Measurements from ENCODE around the gene RPL39L.

Gene RPL39L

DNA sequence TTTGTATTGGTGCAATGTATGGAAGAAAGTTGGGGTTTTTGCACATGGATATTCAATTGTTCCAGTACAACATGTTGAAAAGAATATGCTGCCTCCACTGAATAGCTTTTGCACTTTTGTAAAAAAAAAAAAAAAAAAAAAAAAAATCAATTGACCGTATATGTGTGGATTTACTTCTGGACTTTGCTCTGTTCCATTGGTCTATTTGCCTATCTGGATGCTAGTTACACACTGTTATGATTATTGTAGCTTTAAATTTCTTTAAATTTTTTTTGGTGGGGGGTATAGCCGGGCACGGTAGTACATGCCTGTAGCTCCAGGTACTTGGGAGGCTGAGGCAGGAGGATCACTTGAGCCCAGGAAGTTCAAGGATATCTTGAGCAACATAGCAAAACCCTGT is 52.5 kb downstream of the RPL39L start:
- no peak for DNase-seq

- no peak for DNase-seq
Observed at GRCh38 chr3:187085933-187086332, 53.4 kb downstream of the RPL39L start.

DNA sequence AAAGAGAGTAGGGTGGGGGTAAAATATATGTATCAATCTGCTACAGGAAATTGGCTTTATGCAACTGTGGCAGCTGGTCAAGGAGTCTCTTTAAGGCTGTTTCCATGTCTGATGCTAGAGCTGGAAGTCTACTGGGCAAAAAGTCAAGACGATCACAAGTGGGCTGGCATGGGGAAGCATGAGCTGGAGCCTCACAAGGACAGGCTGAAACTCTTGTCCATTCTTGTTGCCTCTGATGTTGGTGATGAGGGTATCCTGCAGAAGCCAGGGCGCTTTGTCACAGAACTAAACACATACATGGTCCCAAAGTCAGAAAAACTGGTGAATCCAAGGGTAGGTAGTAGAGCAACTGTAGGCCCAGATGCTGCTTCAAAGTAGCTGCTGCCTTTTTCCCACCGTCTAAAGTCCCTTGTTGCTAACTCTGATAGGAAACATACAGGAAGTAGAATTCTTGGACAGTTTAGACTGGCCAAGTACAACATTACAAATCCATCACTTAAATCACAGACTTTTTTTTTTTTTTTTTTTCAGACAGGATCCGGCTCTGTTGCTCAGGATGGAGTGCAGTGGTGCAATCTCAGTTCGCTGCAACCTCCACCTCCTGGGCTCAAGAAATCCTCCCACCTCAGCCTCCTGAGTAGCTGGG is 54.2 kb downstream of the RPL39L start:
- DNase-seq, result no peak

DNA sequence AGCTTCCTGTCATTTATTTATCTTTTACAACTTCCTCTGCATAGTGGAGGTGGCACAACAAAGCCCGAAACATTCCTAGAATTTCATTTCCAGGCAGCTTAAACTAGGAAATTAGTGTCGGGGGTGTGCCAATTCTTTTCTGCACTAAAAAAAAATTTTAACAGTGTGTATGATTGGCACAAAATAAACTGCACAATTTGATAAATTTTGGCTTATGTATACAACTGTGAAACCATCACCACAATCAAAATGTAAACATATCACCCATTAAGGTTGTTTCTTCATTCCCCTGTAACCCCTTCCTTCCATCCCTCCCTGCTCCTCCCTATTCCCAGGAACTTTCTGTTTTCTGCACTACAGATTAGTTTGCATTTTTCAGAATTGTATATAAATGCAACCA is 54.7 kb downstream of the RPL39L start:
- DNase-seq, result no peak

DNA sequence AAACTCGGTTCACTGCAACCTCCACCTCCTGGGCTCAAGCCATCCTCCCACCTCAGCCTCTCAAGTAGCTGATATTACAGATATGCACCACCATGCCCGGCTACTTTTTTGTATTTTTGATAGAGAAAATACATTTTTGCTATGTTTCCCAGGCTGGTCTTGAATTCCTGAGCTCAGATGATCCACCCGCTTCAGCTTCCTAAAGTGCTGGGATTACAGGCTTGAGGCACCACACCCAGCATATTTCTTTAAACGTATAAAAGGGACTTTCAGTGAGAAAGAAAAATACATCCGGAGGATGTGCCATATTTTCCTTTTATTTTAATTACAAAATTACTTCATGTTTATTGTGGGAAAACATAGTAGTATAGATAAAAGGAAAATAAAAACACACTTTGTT is 55.2 kb downstream of the RPL39L start:
- no peak for DNase-seq

- DNase-seq, result no peak
Observed at GRCh38 chr3:187082758-187083375, 56.4 kb downstream of the RPL39L start.

- no peak for DNase-seq
Observed at GRCh38 chr3:187080799-187081450, 58.4 kb downstream of the RPL39L start.

DNA sequence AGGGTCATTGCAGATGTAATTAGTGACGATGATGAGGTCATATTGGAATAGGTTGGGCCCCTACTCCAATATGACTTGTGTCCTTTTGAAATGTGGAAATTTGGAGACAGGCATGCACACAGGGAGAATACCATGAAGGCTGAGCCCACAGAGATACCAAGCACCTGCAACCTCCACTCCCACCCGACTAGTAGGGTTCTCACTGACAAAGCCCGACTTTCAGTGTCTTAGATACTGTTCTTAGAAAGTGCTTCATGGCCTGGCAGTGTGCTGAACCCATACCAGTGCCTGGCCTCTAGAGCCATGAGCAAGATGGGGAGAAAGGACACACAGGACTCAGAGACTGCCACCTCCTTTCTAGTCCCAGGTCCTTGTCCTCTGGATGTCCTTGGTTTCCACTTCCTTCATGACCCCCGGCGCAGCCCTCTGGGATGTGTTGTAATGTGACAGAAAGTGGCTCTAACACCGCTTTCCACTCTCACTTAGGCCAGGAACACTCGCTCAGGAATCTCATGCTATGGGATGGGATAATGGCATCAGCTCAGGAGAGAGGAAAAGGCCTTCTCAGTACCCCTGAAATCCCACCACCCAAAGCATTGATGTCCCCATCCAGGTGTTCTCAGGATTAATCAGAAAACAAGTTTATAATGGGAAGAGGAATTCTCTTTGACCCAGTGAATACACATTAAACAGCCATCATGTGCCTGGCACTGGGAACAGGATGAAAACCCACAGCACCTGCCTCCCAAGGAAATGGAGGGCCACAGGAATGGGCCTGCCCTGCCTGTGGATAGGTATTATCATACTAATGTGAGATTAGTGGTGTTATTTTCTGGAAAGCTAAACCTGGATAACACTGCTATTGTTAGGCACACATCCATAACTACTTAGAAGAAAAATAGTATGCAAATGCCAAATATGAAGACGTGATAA is 59.9 kb downstream of the RPL39L start:
- DNase-seq, result no peak

- DNase-seq, result no peak
Observed at GRCh38 chr3:187077537-187077936, 61.8 kb downstream of the RPL39L start.

GRCh38 chr3:187077085-187077484 is 62.2 kb downstream of the RPL39L start:
- no peak for DNase-seq

DNA sequence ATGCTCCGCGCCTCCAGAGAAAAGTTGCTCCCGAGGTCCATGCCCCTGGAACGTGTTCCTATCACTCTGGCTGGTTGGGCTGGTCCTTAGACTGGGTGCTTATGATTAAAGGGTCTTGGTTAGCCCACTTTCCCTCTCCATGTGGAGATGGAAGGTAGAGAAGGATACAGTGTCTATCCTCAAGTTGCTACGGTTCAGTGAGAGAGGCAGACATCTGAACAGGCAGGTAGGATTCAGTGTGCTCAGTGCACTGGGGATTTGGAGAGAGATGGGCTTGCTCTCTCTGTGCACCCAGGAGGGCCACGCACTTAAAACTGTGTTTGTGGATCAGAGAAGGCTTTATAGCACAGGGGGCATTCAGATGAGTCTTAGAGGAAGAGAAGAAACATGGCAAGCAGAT is 63.0 kb downstream of the RPL39L start:
- DNase-seq, result no peak

- DNase-seq, result no peak
Observed at GRCh38 chr3:187074846-187075245, 64.5 kb downstream of the RPL39L start.

- no peak for DNase-seq
Observed at GRCh38 chr3:187073581-187074098, 65.7 kb downstream of the RPL39L start.

GRCh38 chr3:187072511-187072910 is 66.8 kb downstream of the RPL39L start:
- DNase-seq, result no peak

DNA sequence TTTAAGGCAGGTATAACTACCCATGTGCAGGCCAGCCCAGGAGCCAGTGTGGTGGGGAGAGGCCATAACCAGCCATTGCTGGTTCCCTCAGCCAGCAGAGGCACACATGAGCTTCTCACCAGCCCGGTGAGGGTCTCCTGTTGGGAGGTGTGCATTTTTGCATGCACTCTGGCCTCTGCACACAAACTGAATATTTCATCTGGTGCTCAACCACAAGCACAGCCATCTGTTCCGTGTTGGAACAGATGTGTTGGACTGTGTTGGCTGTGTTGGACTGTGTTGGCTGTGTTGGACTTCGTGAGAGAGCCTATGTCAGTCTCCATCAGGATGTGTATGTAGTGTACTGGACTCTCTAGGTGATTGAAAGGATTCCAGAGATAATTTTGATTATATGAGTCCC is 67.2 kb downstream of the RPL39L start:
- DNase-seq, result no peak
